Activated CD4-positive, alpha-beta T cell treated with anti-CD3 and anti-CD28 coated beads, Interleukin-10, Interleukin-2, amounts not matched to agents 100 ng/mL and 50 ng/mL, durations not matched to agents 16 hours and 8 hours (primary cell): ENCODE measurements around the gene NUBP2.

Experiments used
- DNase-seq: peaks from one replicate; pipeline ENCODE4 v3.0.0-alpha.2; 2020

NUBP2 gene, protein sequence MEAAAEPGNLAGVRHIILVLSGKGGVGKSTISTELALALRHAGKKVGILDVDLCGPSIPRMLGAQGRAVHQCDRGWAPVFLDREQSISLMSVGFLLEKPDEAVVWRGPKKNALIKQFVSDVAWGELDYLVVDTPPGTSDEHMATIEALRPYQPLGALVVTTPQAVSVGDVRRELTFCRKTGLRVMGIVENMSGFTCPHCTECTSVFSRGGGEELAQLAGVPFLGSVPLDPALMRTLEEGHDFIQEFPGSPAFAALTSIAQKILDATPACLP

DNA sequence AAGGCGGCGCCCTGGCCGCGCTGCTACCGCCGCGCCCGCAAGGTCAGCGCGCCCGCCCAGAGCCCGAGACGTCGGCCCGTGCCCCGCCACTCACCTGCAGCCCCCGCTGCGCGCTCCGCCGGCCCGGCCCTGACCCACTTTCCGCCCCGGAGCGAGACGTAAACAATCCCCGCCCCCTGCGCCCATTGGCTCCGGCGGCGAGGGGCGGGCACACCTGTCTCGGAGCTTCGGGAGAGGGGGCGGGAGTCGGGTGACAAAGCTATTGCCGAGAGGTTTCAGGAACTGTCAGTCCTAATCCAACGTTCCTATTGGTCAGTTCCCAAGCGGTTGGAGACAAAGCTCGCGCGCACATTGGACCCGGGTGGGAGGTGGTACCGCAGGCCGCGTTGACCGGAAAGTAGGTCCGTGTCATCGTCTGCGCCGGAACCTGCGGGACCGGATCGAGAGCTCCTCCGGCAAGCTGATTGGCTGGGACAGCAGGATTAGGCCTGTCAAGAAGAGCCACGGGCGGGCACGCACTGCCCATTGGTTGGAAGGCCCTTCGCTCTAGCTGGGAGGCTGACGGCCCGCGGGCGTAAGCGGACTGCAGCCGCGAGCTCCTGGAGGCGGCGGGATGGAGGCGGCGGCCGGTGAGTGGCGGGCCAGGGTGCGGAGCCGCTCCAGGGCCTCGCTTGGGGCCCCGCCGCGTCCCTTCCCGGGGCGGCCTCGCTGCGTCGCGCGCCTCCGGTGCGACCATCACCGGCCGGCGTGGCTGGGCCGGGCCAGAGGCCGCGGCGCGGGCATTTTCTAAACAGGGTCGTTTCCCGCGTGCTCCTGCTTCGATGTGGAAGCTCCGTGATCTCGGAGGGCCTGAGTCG is at the start of gene NUBP2, which contains the start of gene SPSB3:
Gene NUBP2, plus strand, starts transcription at position 553 of the 857 bp plus-strand sequence. Its CDS starts 61 bp downstream, at position 614.
Gene SPSB3, minus strand, starts transcription at position 164 of the 857 bp plus-strand sequence. CDS start 1,088 bp downstream, outside the sequence.
- DNase-seq: peak; percentile 100

DNA sequence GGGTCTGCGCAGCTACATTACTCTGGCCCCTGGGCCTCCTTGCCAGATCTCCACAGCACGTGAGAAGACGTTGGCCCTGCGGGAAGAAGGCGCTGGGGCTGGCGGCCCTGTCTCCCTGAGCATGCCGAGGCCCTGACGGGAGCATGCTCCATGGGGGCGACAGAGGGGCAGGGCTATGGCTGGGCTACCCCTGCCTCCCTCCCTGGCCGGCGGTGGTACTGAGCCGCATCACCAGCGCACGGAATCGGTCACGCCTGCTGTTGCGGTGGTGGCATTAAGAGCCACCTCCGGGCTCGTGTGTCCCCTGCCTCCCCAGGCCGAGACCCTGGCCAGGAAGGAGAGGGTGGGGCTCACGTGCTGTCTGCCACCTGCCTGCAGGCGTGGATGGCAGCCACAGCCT is 48.6 kb upstream of the NUBP2 start:
- no peak for DNase-seq

DNA sequence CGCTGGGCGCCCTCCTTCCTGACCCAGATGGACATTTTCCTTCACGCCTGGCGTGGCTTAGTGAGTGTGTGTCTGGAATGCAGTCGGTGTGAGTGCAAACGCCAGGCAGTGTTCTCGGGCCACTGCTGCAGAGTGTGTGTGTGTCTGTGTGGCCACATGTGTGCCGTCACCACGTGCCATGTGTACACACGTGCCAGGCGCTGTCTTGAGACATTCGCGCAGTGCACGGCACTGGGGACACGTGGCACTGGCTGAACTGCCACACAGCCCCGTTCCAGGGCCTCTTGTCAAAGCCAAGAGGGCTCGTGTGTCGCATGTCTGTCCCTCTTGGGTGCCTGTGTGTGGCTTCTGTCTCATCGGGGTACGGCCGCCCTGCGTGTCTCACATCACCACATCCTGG is 47.9 kb upstream of the NUBP2 start:
- no peak for DNase-seq

DNA sequence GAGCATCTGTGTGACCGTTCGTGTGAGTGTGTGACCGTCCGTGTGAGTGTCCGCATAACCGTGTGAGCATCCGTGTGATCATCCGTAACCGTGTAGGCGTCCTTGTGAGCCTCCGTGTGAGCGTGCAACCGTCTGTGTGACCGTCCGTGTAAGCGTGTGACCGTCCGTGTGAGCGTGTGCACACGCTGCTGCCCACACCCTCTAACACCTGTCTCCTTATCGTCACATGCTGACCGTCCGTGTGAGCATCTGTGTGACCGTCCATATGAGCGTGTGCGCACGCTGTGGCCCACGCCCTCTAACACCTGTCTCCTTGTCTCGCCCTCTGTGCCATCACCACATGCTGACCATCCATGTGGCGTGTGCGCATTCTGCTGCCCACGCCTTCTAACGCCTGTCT is 42.5 kb upstream of the NUBP2 start:
- no peak for DNase-seq

DNA sequence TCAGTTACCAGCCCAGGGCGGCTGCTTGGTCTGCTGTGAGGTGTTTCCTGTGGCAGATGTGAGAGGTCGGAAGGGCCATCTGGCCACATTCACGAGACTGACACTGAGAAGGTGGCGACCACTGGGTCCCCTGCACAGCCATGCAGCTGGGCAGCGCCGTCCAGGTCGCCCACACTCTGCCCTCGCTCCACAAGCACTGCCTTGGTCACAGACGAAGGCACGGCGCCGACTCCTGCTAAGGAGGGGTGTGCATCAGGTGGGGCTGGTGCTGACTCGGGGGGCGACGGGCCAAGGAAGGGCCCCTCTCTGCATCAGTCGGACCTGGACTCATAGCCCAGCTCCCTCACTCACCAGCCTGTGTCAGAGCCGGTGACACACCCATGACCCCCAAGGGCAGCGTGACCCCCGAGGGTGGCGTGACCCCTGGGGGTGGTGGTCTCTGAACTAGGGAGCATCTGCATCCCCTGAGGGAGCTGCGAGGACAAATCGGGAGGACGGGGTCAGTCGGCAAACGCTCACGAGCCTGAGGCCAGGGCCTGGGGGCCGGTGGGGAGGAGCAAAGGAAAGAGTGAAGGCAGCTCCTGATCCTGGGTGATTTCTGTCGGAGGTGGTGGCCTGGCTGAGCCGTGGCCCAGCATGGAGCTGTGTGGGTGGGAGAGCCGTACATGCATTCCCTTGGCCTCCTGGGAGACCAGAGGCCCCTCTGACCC is 41.8 kb upstream of the NUBP2 start:
- no peak for DNase-seq

DNA sequence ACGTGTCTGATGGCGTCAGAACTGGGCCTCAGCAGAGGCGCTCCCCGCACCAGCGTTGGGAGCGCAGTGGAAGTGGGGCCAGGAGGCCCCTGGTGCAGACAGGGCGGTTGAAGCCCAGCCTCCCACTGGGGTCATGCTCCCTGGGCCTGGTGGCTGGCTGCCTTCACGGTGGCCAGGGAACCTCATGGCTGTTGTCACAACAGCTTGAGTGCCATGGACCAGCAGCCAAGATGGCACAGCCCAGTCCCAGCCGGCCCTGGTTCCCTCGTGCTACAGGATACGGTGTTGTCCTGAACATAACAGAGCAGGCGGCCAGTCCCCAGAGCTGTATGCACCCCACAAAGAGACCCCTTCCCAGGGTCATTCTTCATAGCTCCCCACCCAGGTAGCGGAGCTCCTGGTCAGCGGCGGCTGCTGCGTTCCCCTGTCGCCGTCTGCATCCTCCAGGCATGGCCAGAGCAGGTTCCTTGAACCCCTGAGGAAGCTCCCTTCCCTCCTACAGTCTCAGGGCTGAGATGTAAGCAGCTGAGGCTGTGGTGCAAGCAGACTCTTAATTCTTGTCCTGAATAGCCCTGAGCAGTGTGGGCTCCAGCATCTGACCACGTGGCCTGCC is 41.1 kb upstream of the NUBP2 start:
- no peak for DNase-seq

DNA sequence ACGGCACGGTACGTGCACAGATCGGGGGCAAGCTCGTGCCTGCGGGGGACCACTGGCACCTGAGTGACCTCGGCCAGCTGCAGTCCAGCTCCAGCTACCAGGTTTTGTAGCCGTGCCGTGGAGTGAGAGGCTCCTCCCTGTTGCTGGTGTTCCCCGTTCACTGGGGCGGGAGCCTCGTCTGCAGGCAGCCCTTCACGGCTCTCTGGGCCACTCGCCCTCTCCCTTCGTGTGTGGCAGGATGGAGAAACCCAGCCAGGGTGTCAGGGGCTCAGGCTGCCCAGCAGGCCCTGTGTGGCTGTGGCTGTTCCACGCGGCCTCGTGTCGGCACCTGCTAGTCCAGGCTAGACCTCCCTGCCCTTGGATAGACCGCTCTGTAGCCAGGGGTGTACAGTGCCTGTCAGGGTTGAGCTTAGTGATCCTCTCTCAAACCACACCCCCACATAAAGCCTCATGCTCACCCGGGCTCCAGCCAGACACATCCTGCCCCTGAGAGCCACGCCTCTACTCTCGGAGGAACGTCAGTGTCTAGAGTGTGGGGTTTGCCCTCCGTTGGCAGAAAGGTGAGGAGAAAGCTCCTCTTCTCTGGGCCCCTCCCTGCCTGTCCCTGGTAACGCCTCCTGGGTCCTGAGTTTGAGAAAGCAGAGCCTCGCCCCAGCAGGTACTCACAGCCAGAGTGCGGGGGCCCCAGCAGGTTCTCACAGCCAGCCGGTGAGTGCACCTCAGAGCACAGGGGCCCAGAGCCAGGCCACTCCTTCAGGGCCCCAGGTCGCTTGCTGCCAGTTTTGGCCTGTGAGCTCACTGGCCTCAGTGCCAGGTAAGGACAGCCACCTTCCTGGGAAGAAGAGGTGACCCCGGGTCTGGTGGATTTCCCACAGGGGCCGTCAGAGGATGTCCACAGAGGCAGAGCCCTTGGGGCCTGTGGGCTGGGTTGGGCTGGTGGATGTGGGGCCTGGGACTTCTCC is 39.1 kb upstream of the NUBP2 start:
- no peak for DNase-seq

DNA sequence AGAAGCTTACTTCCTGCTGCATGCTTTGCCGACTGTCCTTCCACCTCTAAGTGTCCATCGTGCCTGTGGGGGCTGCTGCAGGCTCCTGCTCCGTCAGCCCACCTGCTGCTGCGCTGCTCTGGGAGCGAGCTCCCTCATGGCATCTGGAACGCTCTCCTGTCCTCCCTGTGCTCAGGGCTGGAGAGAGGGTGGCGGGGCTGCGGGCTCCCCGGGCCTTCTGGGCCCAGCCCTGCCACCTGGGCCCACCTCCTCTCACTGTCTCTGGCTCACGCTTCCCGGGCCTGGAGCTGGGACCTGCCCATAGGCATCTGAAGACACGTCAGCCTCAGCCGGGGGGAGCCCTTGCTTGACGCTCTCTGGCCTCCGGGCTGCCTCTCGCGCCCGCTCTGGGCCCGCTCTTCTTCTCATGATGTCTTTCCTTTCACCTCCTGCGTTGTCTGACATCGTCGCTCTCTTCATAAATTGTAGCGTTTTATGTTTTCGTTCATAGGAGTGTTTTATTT is 38.4 kb upstream of the NUBP2 start:
- no peak for DNase-seq

DNA sequence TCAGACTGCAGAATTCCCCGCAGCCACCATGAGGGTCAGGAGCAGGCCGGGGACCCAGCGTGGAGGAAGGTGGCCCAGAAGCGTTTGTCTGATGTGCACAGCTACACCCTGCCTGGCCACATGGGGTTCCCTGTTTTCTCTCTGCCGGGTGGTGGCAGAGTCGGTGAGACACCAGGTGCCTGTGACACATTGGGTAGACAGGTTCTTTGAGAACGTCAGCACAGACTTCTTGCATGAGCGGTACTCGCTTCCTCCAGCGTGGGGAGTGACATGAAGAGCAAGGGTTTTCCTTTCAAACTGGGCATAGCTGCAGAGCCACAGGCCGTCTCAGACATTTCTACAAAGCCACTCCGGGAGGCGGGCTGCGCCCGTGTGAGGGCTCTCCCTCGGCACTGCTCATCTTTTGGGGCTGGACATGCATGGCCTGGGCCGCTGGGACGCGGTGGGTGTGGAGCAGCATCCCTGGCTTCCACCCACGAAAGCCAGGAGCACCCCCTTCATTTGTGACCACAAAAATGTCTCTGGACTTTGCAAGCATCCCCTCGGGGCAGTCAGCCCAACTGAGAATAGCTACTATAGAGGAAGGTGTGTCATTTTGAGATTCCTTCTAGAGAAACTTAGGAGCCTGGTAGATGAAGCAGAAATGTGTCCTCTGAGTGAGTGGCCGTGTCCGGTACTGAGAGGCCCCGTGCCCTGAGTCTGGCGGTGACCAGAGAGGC is 37.4 kb upstream of the NUBP2 start:
- no peak for DNase-seq

DNA sequence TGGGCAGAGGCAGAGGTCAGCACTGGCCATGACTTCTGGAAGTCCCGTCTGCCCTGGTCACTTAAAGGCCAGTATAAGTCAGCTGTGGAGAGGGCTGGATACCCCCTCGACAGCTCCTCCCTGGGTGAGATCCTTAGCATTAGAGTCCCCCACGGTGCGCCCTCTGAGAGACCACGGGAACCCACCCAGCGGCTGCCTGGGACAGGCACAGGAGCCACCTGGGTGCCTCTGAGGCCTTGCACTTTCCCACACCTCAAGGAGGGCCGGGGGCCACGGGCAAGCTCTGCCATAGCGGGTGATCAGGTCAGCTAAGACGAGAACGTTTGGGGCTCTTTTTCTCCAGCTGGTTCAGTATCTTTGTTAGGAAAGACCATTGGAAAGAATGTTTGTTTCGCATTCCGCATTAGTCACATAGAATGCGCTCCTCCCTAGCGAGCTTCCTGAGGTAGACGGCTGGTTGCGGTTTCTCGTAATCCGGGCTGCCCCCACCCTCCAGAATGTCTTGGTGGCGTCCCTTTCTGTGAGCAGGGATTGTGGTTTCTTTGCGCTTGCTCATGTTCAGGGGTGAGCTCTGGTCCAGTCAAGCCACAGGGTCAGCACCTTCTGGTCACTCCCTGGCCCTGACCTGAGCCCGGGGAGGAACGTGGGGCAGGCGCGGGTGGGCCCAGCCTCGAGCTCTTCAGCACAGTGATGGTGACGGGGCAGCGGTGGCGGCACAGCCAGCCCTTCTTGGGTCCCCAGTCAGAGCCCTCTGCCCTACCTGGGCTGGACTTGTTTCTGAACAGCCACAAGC is 36.7 kb upstream of the NUBP2 start:
- no peak for DNase-seq

DNA sequence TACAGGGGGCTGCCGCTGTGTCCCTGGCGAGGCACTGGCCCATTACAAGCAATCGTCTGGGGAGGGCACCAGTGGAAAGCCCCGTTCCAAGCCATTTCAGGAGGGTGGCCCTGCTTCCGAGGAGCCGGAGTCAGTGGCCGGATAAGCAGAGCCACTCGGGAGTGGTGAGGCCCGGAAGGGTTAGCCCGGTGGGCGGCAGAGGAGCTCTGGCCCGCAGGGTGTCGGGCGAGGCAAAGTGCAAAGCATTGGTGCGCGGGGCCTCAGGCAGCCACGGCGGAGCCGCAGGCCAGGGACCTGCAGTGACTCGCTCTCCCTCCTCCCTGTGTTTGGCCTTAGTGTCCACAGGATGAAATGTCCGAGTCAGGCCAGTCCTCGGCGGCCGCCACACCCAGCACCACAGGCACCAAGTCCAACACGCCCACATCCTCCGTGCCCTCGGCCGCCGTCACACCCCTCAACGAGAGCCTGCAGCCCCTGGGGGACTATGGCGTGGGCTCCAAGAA is 36.0 kb upstream of the NUBP2 start:
- DNase-seq: no peak

DNA sequence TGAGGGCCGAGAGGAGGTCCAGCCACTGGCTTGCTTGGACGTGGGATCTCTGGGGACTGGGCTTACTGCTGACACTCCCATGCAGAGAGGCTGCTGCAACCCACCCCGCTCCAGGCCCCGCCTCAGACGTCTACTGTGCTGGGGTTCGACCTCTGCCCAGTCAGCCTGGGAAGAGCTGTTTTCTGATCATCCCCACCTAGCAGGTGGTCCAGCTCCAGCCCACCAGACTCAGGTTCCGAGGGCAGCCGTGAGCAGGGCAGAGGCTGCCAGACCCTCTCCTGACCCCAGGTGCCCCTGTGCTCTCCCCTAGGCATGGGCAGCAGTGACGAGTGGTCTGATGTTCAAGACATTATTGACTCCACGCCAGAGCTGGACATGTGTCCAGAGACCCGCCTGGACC is 34.8 kb upstream of the NUBP2 start:
- DNase-seq: no peak

DNA sequence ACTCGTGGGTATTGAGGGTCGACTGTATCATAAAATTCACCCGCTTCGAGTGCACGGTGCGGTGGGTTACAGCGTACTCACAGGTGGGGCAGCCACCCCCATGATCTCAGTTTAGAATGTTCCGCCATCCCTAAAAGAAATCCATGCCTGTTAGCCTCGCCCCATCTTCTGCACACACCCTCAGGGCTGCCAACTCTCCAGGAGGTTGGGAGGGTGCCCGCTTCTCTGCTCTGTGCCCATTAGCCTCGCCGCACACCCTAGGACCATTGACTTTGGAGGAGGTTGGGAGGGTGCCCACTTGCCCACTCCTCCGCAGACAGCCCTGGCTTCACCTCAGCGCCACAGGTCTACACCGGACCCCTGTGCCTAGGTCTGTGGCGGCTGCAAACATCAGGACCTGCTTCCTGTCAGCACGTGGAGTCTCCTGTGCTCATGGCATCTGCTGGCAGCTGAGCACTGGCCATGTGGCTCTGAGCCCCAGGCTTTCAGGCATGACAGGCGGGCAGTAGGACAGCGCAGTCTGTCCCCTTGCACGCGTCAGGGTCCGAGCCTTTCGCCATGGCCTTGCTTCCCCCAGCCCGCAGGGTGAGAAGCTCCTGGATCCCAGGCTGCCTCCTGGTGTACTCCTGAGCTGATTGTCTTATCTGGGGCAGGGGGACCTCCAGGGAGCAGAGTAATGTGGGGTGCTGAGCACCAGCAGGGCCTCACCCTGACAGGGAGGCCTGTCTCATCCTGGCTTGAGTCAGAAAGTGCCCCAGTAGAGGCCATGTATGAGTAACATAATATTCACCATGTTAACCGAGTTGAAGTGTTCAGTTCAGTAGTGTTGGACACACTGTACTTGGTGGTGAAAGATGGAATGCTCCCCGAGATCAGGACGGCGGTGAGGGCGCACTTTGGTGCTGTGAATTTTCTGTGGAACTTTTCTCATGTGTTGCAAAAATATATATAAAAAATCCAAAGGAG is 33.3 kb upstream of the NUBP2 start:
- DNase-seq: no peak

DNA sequence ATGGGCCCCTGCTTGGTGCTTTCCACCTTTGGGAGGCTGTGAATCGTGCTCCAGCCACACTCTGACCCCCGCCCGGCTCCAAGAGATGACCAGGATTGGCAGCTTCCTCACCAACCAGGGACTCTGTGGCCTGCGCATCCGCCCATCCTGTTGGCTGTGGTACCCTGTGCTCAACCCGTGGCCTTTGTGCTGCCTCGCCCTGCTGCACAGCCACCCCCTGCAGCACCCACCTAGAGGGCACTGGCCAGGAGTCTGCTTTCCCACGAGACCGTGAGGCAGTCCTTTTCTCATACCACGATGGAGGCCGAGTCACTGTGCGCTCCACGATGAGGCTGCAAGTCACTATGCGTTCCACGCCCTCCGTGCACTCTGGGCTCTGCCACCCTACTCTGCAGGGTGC is 30.8 kb upstream of the NUBP2 start:
- no peak for DNase-seq

DNA sequence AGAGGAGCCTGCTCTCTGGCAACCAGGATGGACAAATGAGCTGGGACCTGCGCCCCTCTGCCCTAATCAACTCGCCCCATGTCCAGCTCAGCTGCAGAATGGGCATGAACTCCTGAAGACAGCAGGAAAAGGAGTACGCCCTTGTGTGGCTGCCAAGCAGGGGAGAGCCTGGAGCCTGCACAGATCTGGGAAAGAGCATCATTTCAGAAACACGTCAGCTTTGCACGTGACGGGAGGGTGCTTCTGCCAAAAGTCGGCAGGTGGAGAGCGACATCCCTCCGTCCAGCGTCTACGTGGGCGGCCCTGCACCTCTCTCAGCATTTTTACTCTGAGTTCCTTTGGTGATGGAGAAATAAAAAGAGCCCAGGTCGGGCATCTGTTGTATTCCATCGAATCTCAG is 29.9 kb upstream of the NUBP2 start:
- DNase-seq: no peak

DNA sequence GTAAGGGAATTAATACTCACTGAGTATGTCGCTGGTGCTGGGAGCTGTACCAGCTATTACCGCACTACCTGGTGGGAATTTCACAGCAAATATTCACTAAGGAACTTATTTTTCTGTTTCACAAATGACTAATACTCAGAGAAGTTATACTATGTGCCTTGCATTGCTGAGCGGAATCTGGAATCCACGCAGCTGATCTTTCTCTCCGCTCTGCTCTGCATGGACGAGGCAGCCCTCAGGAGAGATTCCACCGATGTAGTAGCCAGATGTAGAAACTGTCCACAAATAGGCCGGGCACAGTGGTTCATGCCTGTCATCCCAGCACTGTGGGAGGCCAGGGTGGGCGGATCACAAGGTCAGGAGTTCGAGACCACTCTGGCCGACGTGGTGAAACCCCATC is 28.6 kb upstream of the NUBP2 start:
- DNase-seq: no peak

DNA sequence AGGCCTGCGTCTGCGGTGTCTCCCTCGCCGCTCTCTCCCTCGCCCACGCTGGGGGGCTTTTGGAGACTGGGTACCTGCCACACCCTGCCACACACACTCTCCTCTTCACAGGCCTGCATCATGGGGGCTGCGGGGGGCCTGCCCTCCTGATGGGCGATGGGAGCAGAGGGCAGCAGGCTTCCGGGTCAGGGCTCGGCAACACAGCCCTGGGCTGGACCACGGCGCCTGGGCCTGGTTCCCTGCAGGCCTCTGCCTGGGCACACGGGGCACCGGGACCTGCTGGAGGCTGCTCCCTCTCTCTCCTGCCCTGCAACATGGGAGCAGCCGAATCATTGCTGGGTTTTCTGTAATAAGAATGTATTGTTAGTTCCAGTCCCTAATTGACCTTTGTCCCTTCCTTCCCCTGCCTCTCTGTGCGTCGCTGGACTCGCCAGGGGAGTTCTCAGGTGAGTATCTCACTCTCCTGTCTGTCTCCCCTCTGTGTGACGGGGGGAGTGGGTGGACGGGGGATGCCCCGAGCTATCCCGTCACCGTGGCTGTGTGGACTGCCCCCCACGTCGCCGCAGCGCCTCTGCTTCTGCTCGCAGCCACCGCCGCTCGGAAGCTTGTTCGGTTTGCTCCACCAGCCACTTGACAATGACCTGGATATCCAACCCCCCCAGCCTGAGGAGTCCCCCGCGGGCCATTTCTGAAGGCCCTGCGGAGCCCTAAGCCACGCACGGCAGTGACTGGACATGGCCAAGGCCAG is 24.9 kb upstream of the NUBP2 start:
- DNase-seq: no peak

DNA sequence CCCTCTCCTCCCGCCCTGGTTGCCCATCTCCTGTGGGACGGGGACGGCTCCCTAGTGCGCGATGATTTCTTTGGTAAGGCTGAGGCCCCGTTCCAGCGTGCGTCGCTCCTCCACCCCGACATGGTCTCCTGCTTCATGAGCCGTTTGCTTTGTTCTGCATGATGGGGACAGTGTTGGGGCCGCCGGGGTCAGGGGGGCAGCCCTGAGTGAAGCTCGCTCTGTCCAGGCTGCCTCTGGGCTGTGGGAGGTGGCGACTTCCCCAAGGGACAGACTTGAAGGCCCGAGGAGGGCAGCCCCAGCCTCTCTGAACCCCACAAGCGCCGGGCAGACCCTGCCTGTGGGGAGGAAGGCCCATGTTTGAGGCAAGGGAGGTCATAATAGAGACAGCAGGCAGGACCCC is 23.8 kb upstream of the NUBP2 start:
- no peak for DNase-seq
